Neutrophil (primary cell): ENCODE results near the gene KPNB1.

ENCODE experiments used
- H3K27ac ChIP-seq: fragments of 200-600 bp; sonication (generic); 2 replicates; pipeline ENCODE4 v1.5.1; 2016; ENCODE audit warnings: mild to moderate bottlenecking, moderate library complexity
- H3K27me3 ChIP-seq: fragments of 200-600 bp; sonication (generic); 2 replicates; pipeline ENCODE4 v1.6.0; 2016; ENCODE audit warnings: mild to moderate bottlenecking
- H3K36me3 ChIP-seq: fragments of 200-600 bp; sonication (generic); 2 replicates; pipeline ENCODE4 v1.5.1; 2017
- H3K4me1 ChIP-seq, 2 experiments: fragments of 200-600 bp in 1 of 2; sonication (generic) in 1 of 2; 1 replicate in 1 of 2; 2 replicates in 1 of 2; pipeline versions ENCODE4 v1.5.1 to v1.6.1; 2013 to 2016; ENCODE audit warnings: low read depth in 1 of 2, low read length in 1 of 2, mild to moderate bottlenecking in 1 of 2, moderate library complexity in 1 of 2; ENCODE audit not compliant: control insufficient read depth in 1 of 2, insufficient read depth in 1 of 2
- H3K4me3 ChIP-seq, 2 experiments: fragments of 200-600 bp in 1 of 2; sonication (generic) in 1 of 2; 1 replicate in 1 of 2; 2 replicates in 1 of 2; pipeline ENCODE4 v1.5.1; 2013 to 2016; ENCODE audit warnings: low read depth in 1 of 2, low read length in 1 of 2, mild to moderate bottlenecking in 1 of 2, moderate library complexity in 1 of 2
- H3K9me3 ChIP-seq: fragments of 200-600 bp; sonication (generic); 2 replicates; pipeline ENCODE4 v1.5.1; 2016
- CTCF ChIP-seq: fragments of 200-600 bp; sonication (generic); IDR thresholded peaks from 2 replicates; pipeline ENCODE4 v1.5.1; 2016; ENCODE audit warnings: antibody characterized with exemption

The KPNB1 gene

GRCh38 chr17:47711366-47712099 lies 61.8 kb downstream of the KPNB1 start:
- peaks cover 43% of the 10 kb centered on the region for H3K27me3 ChIP-seq
- H3K4me3 ChIP-seq, result no peak overlapping the region
- no peak overlapping the region for H3K27ac ChIP-seq
- H3K36me3 ChIP-seq, result peaks cover 33% of the 10 kb centered on the region
- peaks cover 2 to 11% of the 10 kb centered on the region in 2 experiments for H3K4me1 ChIP-seq
- no peak for TF ChIP-seq CTCF
- no peaks in the 10 kb centered on the region for H3K9me3 ChIP-seq

GRCh38 chr17:47712330-47713023 lies 62.8 kb downstream of the KPNB1 start:
- Histone ChIP-seq H3K4me3 (no peak overlapping the region), H3K4me1 (peaks cover 0 to 1% of the 10 kb centered on the region in 2 experiments)

GRCh38 chr17:47713980-47714700 lies 64.4 kb downstream of the KPNB1 start:
- peaks cover 67% of the 10 kb centered on the region for H3K27me3 ChIP-seq
- TF ChIP-seq CTCF, result no peak

More at GRCh38 chr17:47712330-47713023, 62.8 kb downstream of the KPNB1 start:
- Histone ChIP-seq H3K9me3 (no peaks in the 10 kb centered on the region), H3K27me3 (peaks cover 50% of the 10 kb centered on the region), H3K36me3 (peaks cover 33% of the 10 kb centered on the region), H3K27ac (no peak overlapping the region)
- no peak for TF ChIP-seq CTCF

GRCh38 chr17:47714773-47715396 lies 65.2 kb downstream of the KPNB1 start:
- Histone ChIP-seq H3K9me3 (no peaks in the 10 kb centered on the region), H3K27me3 (peaks cover 74% of the 10 kb centered on the region), H3K27ac (no peak overlapping the region), H3K4me1 (no peaks in the 10 kb centered on the region), H3K4me3 (no peak overlapping the region), H3K36me3 (peaks cover 19% of the 10 kb centered on the region)
- no peak for TF ChIP-seq CTCF

More at GRCh38 chr17:47713980-47714700, 64.4 kb downstream of the KPNB1 start:
- H3K4me3 ChIP-seq, result no peak overlapping the region
- H3K27ac ChIP-seq, result no peak overlapping the region
- H3K9me3 ChIP-seq, result no peaks in the 10 kb centered on the region
- H3K4me1 ChIP-seq, result no peaks in the 10 kb centered on the region
- peaks cover 27% of the 10 kb centered on the region for H3K36me3 ChIP-seq

- Histone ChIP-seq H3K27me3 (peaks cover 83% of the 10 kb centered on the region), H3K4me3 (no peak overlapping the region), H3K9me3 (no peaks in the 10 kb centered on the region), H3K27ac (no peak overlapping the region), H3K4me1 (no peaks in the 10 kb centered on the region), H3K36me3 (peaks cover 10% of the 10 kb centered on the region)
- TF ChIP-seq CTCF, result no peak
These were observed 66.1 kb downstream of the KPNB1 start for GRCh38 chr17:47715669-47716325.
